K562 (cell line): ENCODE results near the gene FASLG. TPM values are rescaled to one million over a fixed set of nuclear protein-coding genes. Genes with fewer than 3 reads are reported as not detected.
A peak's percentile ranks its signal among the peaks of the same experiment; 100 is the strongest.

ENCODE experiments used
- CXXC5 ChIP-seq: fragments of 250-450 bp; sonication (Bioruptor Pico); IDR thresholded peaks from 2 replicates; pipeline ENCODE4 v1.8.0; 2022; ENCODE audit warnings: inconsistent platforms, mild to moderate bottlenecking, moderate library complexity
- EP400 ChIP-seq: fragments of 450-650 bp; IDR thresholded peaks from 2 replicates; pipeline ENCODE4 v1.6.1; 2017; ENCODE audit warnings: antibody characterized with exemption, mild to moderate bottlenecking, moderate library complexity
- ESRRA ChIP-seq: fragments of 450-650 bp; IDR thresholded peaks from 2 replicates; pipeline ENCODE4 v1.6.1; 2014; ENCODE audit warnings: low read depth, mild to moderate bottlenecking, moderate library complexity, borderline replicate concordance
- HNRNPUL1 ChIP-seq: fragments of 200-400 bp; formaldehyde crosslinking; IDR thresholded peaks from 2 replicates; pipeline ENCODE4 v1.6.1; 2017; ENCODE audit warnings: low read length
- HOXB6 ChIP-seq: fragments of 250-450 bp; sonication (Bioruptor Pico); IDR thresholded peaks from 2 replicates; pipeline ENCODE4 v1.5.1; 2022; ENCODE audit warnings: mild to moderate bottlenecking, borderline replicate concordance
- NFIC ChIP-seq: fragments of 450-650 bp; IDR thresholded peaks from 2 replicates; pipeline ENCODE4 v1.6.1; 2017; ENCODE audit warnings: mild to moderate bottlenecking, inconsistent platforms
- NR2C2 ChIP-seq, 2 experiments: fragments of 200-800 bp in 1 of 2; sonication (Bioruptor generic) in 1 of 2; sonication (generic) in 1 of 2; formaldehyde crosslinking in 1 of 2; IDR thresholded peaks; 2 replicates each; pipeline versions ENCODE4 v1.6.1 to v1.8.0; 2016 to 2022; ENCODE audit warnings: mild to moderate bottlenecking in 1 of 2, missing compliant biosample characterization in 1 of 2, missing genetic modification characterization in 1 of 2, missing genetic modification reagents in 1 of 2
- NRF1 ChIP-seq, 2 experiments: fragments of 450-650 bp; IDR thresholded peaks in 1 of 2; conservative IDR thresholded peaks in 1 of 2; 2 replicates each; pipeline ENCODE4 v1.6.1; 2014; ENCODE audit warnings: mild to moderate bottlenecking in 2 of 2
- TBP ChIP-seq: optimal IDR thresholded peaks from 2 replicates; pipeline ENCODE3; 2011; ENCODE audit warnings: low read depth, low read length, improper control_type of control experiment
- ZBTB7A ChIP-seq: IDR thresholded peaks from 2 replicates; pipeline ENCODE4 v1.6.1; 2011; ENCODE audit warnings: low read depth, mild to moderate bottlenecking, low read length, moderate library complexity, borderline replicate concordance; ENCODE audit not compliant: control insufficient read depth
- ZNF239 ChIP-seq: fragments of 250-450 bp; sonication (Bioruptor Pico); IDR thresholded peaks from 2 replicates; pipeline ENCODE4 v1.4.0; 2020; ENCODE audit warnings: mild to moderate bottlenecking
- polyA plus RNA-seq, 8 experiments: library from polyadenylated mRNA; depleted of rRNA in 4 of 8; stranded (reverse) in 5 of 8; unstranded in 3 of 8; fragments of >200 nt; fragmentation: Nextera tagmentation in 2 of 8; fragmentation: Illumina TruSeq in 1 of 8; extraction: Ambion mirVana in 2 of 8; extraction: Trizol in 1 of 8; gene quantifications; 2 replicates each; pipeline versions ENCODE4 v1.2.1 to v1.2.3, GENCODE V29; 2011 to 2014; ENCODE audit warnings: inconsistent platforms in 1 of 8, missing spikeins in 1 of 8
- total RNA-seq, 7 experiments: library from RNA; depleted of rRNA in 6 of 7; stranded (reverse); fragments of >200 nt in 6 of 7; fragmentation: Illumina TruSeq in 2 of 7; extraction: Trizol in 2 of 7; gene quantifications; 2 replicates each; pipeline versions ENCODE4 v1.2.1 to v1.2.3, GENCODE V29; 2011 to 2021; ENCODE audit warnings: low replicate concordance in 1 of 7
- TF ChIP-seq, protein P1 (sequence below): fragments of 450-650 bp; formaldehyde crosslinking; IDR thresholded peaks from 2 replicates; pipeline ENCODE4 v1.4.0; 2020; ENCODE audit warnings: mild to moderate bottlenecking
- TF ChIP-seq, protein P2 (sequence below): IDR thresholded peaks from 2 replicates; pipeline ENCODE4 v1.6.1; 2016; ENCODE audit warnings: missing genetic modification characterization, missing compliant biosample characterization
- TF ChIP-seq, protein P3 (sequence below): sonication (generic); IDR thresholded peaks from 2 replicates; pipeline ENCODE4 v1.6.1; 2016
- TF ChIP-seq, protein P4 (sequence below): fragments of 250-450 bp; sonication (Bioruptor Pico); IDR thresholded peaks from 2 replicates; pipeline ENCODE4 v1.8.0; 2021; ENCODE audit warnings: mild to moderate bottlenecking, moderate library complexity

FASLG gene
- total and polyA plus RNA-seq, 9 of the 15 experiments (the other 6 are each of a cell fraction or from before 2014, with no cell fraction given): not detected

DNA sequence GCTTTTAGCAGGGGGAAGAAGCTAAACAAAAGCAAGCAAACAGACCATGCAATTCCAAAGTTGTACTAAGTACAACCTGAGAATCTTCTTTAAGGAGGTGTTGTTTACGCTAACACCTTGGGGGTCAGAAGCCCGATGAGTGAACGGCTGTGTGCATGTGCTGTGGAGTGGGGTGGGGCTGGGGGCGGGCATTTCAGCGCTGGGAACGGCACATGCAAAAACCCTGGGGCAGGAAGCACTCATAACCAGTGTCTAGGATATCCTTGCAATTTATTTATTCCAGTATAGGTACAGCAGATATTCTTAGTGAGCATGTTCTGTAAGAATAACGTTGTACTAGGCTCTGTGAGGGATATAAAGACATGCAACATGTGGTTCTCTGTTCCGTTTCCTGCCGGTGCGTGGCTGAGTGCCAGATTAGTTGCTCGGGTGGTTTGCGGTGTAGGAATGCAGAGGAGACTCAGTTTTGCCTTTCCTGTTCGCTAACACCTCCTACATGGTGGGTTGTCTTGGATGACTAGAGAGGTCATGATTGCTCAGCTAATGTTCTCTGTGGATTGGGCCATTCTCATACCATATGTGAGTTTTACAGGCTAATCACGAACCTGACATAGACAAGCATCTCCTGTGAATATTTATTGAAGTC lies 3.7 kb downstream of the FASLG start (continued):
- TF ChIP-seq ESRRA: peak; percentile 27; the same call in 1 of the 2 replicates
- TF ChIP-seq, protein P1, sequence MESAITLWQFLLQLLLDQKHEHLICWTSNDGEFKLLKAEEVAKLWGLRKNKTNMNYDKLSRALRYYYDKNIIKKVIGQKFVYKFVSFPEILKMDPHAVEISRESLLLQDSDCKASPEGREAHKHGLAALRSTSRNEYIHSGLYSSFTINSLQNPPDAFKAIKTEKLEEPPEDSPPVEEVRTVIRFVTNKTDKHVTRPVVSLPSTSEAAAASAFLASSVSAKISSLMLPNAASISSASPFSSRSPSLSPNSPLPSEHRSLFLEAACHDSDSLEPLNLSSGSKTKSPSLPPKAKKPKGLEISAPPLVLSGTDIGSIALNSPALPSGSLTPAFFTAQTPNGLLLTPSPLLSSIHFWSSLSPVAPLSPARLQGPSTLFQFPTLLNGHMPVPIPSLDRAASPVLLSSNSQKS (CRISPR knock-in tag): no peak
- TF ChIP-seq, protein P2, sequence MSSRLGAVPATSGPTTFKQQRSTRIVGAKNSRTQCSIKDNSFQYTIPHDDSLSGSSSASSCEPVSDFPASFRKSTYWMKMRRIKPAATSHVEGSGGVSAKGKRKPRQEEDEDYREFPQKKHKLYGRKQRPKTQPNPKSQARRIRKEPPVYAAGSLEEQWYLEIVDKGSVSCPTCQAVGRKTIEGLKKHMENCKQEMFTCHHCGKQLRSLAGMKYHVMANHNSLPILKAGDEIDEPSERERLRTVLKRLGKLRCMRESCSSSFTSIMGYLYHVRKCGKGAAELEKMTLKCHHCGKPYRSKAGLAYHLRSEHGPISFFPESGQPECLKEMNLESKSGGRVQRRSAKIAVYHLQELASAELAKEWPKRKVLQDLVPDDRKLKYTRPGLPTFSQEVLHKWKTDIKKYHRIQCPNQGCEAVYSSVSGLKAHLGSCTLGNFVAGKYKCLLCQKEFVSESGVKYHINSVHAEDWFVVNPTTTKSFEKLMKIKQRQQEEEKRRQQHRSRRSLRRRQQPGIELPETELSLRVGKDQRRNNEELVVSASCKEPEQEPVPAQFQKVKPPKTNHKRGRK (tag): no peak
- TF ChIP-seq HNRNPUL1: no peak
- peak; percentile 49; the same call in 1 of the 2 replicates for TF ChIP-seq EP400
- no peak for TF ChIP-seq ZBTB7A
- TF ChIP-seq, protein P3, sequence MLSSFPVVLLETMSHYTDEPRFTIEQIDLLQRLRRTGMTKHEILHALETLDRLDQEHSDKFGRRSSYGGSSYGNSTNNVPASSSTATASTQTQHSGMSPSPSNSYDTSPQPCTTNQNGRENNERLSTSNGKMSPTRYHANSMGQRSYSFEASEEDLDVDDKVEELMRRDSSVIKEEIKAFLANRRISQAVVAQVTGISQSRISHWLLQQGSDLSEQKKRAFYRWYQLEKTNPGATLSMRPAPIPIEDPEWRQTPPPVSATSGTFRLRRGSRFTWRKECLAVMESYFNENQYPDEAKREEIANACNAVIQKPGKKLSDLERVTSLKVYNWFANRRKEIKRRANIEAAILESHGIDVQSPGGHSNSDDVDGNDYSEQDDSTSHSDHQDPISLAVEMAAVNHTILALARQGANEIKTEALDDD: peak; percentile 85
- no peak for TF ChIP-seq HOXB6 (CRISPR knock-in tag)
- TF ChIP-seq CXXC5 (CRISPR knock-in tag): peak; percentile 33; the same call in 1 of the 2 replicates
- peak; percentile 92 for TF ChIP-seq NFIC
- TF ChIP-seq NRF1 (conservative IDR thresholded peaks at IDR 0.05 in 1 of 2, IDR thresholded peaks at IDR 0.05 in 1 of 2): peak; percentile 25 to 29; a peak in 2 of 4 replicates
- TF ChIP-seq, protein P4, sequence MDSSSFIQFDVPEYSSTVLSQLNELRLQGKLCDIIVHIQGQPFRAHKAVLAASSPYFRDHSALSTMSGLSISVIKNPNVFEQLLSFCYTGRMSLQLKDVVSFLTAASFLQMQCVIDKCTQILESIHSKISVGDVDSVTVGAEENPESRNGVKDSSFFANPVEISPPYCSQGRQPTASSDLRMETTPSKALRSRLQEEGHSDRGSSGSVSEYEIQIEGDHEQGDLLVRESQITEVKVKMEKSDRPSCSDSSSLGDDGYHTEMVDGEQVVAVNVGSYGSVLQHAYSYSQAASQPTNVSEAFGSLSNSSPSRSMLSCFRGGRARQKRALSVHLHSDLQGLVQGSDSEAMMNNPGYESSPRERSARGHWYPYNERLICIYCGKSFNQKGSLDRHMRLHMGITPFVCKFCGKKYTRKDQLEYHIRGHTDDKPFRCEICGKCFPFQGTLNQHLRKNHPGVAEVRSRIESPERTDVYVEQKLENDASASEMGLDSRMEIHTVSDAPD (CRISPR knock-in tag): no peak
- TF ChIP-seq ZNF239 (CRISPR knock-in tag): no peak
- TF ChIP-seq NR2C2 (CRISPR knock-in tag; IDR thresholded peaks at IDR 0.05): no peak
- peak; percentile 55; the same call in 1 of the 2 replicates for TF ChIP-seq NR2C2 (tag; IDR thresholded peaks at IDR 0.05)
- TF ChIP-seq TBP: no peak
